Effector memory CD4-positive, alpha-beta T cell (primary cell): ENCODE data around the gene REEP1.

ENCODE experiments used
- DNase-seq, 3 donors: peaks; one replicate each; pipeline ENCODE4 v3.0.0-alpha.2; 2020
- H3K27ac ChIP-seq: 2 replicates; pipeline ENCODE4 v1.7.0; 2013; ENCODE audit warnings: mild to moderate bottlenecking, low read length, moderate library complexity; ENCODE audit not compliant: insufficient read depth, poor library complexity, severe bottlenecking
- H3K27me3 ChIP-seq: replicated peaks from 2 replicates; pipeline ENCODE4 v1.7.0; 2013; ENCODE audit warnings: mild to moderate bottlenecking, low read length; ENCODE audit not compliant: insufficient read depth, control insufficient read depth, poor library complexity, severe bottlenecking
- H3K36me3 ChIP-seq: 2 replicates; pipeline ENCODE4 v1.7.0; 2013; ENCODE audit warnings: mild to moderate bottlenecking, low read length, moderate library complexity; ENCODE audit not compliant: control insufficient read depth, insufficient read depth
- H3K4me1 ChIP-seq: 2 replicates; pipeline ENCODE4 v1.7.0; 2013; ENCODE audit warnings: low read length, mild to moderate bottlenecking; ENCODE audit not compliant: control insufficient read depth, insufficient read depth, poor library complexity, severe bottlenecking
- H3K4me3 ChIP-seq: 2 replicates; pipeline ENCODE4 v1.7.0; 2013; ENCODE audit warnings: low read length, low read depth, mild to moderate bottlenecking; ENCODE audit not compliant: insufficient read depth, poor library complexity, severe bottlenecking
- H3K9me3 ChIP-seq: 2 replicates; pipeline ENCODE4 v1.7.0; 2013; ENCODE audit warnings: mild to moderate bottlenecking, low read length, moderate library complexity; ENCODE audit not compliant: control insufficient read depth

Gene REEP1

GRCh38 chr2:86297382-86298147 lies 39.9 kb downstream of the REEP1 start:
- Histone ChIP-seq H3K36me3 (no peaks in the 10 kb centered on the region), H3K27me3 (no peaks in the 10 kb centered on the region), H3K9me3 (no peaks in the 10 kb centered on the region), H3K4me3 (no peak overlapping the region), H3K4me1 (no peaks in the 10 kb centered on the region), H3K27ac (no peak overlapping the region)
- no peak for DNase-seq

- Histone ChIP-seq H3K36me3 (no peaks in the 10 kb centered on the region), H3K4me3 (no peak overlapping the region), H3K4me1 (no peaks in the 10 kb centered on the region), H3K27ac (no peak overlapping the region), H3K27me3 (no peaks in the 10 kb centered on the region), H3K9me3 (no peaks in the 10 kb centered on the region)
- DNase-seq, result no peak
Observed at GRCh38 chr2:86296947-86297346, 40.5 kb downstream of the REEP1 start.

GRCh38 chr2:86295066-86295465 lies 42.4 kb downstream of the REEP1 start:
- Histone ChIP-seq H3K4me3 (no peak overlapping the region), H3K9me3 (no peaks in the 10 kb centered on the region), H3K36me3 (no peaks in the 10 kb centered on the region), H3K27ac (no peak overlapping the region), H3K27me3 (no peaks in the 10 kb centered on the region), H3K4me1 (no peaks in the 10 kb centered on the region)
- no peak for DNase-seq

- no peak for DNase-seq
- Histone ChIP-seq H3K27ac (no peak overlapping the region), H3K4me1 (no peaks in the 10 kb centered on the region), H3K4me3 (no peak overlapping the region), H3K9me3 (no peaks in the 10 kb centered on the region), H3K36me3 (no peaks in the 10 kb centered on the region), H3K27me3 (no peaks in the 10 kb centered on the region)
Observed at GRCh38 chr2:86293612-86294011, 43.8 kb downstream of the REEP1 start.

- H3K27ac ChIP-seq, result no peak overlapping the region
- H3K9me3 ChIP-seq, result no peaks in the 10 kb centered on the region
- H3K4me1 ChIP-seq, result no peaks in the 10 kb centered on the region
- H3K4me3 ChIP-seq, result no peak overlapping the region
- no peaks in the 10 kb centered on the region for H3K27me3 ChIP-seq
- no peaks in the 10 kb centered on the region for H3K36me3 ChIP-seq
- DNase-seq, result no peak
Observed at GRCh38 chr2:86292571-86293515, 44.6 kb downstream of the REEP1 start.

- no peak for DNase-seq
- Histone ChIP-seq H3K27ac (no peak overlapping the region), H3K4me1 (no peaks in the 10 kb centered on the region), H3K4me3 (no peak overlapping the region), H3K9me3 (no peaks in the 10 kb centered on the region), H3K27me3 (no peaks in the 10 kb centered on the region), H3K36me3 (no peaks in the 10 kb centered on the region)
Observed at GRCh38 chr2:86291328-86291662, 46.1 kb downstream of the REEP1 start.

- H3K36me3 ChIP-seq, result no peaks in the 10 kb centered on the region
- H3K4me1 ChIP-seq, result no peaks in the 10 kb centered on the region
- H3K27me3 ChIP-seq, result no peaks in the 10 kb centered on the region
- no peak overlapping the region for H3K4me3 ChIP-seq
- H3K27ac ChIP-seq, result no peak overlapping the region
- no peaks in the 10 kb centered on the region for H3K9me3 ChIP-seq
- DNase-seq, result no peak
Observed at GRCh38 chr2:86290596-86291327, 46.7 kb downstream of the REEP1 start.

- H3K4me3 ChIP-seq, result no peak overlapping the region
- no peak overlapping the region for H3K27ac ChIP-seq
- no peaks in the 10 kb centered on the region for H3K36me3 ChIP-seq
- DNase-seq, result no peak
- no peaks in the 10 kb centered on the region for H3K9me3 ChIP-seq
- H3K4me1 ChIP-seq, result no peaks in the 10 kb centered on the region
- H3K27me3 ChIP-seq, result no peaks in the 10 kb centered on the region
Observed at GRCh38 chr2:86286516-86286915, 50.9 kb downstream of the REEP1 start.

- H3K36me3 ChIP-seq, result no peaks in the 10 kb centered on the region
- H3K27ac ChIP-seq, result no peak overlapping the region
- H3K4me3 ChIP-seq, result no peak overlapping the region
- H3K9me3 ChIP-seq, result no peaks in the 10 kb centered on the region
- no peaks in the 10 kb centered on the region for H3K4me1 ChIP-seq
- no peak for DNase-seq
- no peaks in the 10 kb centered on the region for H3K27me3 ChIP-seq
Observed at GRCh38 chr2:86285981-86286380, 51.4 kb downstream of the REEP1 start.
